SW480 (cell line): ENCODE results near the gene MYOCD.
"Not testable (repeated sequence)": the region's sequence is repeated elsewhere in the genome, so short reads cannot be mapped to it uniquely, and the experiment has no call there.

Source experiments
- DNase-seq: peaks from one replicate; pipeline ENCODE4 v3.0.0-alpha.2; 2016; ENCODE audit warnings: low spot score

Gene MYOCD

DNA sequence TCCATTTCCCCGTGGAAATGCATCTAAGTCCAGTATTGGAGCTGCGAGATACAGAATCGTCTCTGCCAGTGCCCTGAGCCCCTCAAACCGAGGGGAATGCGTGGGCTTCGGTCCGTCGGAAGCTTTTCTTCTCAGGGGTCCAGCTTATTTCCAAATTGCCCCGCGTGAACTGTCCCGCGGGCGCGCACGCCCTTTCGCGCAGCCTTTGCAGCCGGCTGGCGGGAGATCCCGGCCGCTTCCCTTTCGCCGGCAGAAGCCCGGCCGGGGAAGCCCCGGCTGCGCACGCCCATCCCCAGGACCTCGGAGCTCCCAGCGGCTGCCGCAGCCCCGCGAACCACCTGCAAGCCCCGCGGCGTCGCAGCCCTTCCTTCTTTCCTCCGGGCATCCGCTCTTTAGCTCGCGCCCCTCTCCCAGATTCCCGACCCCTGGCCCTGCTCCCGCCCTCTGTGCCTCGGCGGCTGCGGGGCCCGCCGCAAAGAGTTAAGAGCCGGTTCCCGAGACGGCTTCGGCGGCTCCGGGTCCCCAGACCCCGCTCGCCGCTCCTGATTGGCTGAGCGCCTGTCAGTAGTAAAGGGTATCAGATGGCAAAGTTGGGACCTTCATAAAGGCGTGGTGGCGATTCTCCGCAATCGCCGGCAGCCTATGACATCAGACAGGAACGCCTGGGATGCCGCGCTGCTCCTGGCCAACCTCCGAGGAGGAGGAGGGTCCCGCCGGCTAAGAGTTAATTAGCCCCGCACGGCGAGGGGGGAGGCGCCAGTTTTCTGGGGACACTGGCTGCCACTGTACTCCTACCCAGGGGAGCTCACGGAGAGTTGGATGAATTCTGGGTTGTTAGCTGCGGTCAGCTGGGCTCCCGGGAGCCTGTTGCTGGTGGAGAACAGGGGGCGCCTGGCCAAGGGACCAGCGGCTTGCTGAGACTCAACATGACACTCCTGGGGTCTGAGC is at the start of gene MYOCD:
TSS of gene MYOCD (plus strand) at position 628 of the 948 bp plus-strand sequence. CDS start at position 927, 299 bp downstream.
- peak; percentile 19 for DNase-seq

DNA sequence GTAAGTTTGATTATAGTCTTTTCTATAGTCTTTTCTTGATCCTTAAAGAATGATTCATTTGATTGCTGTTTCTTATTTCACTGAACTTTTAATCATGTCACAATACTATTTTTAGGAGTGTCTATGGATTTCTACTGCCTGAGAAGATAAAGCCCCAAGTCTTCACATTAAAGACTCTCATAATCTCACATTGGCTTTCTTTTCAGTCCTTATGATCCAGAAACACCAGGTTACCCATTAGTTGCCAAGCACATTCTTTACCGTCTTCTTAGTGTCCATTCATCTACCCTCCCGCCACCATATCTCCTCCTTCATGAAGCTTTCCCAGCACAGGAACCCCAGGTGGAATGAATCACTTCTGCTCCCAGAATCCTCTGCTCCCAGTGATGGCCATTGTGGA is 49.5 kb upstream of the MYOCD start:
- DNase-seq = no peak

- no peak for DNase-seq
These were observed 47.1 kb upstream of the MYOCD start for GRCh38 chr17:12618557-12618956.

DNA sequence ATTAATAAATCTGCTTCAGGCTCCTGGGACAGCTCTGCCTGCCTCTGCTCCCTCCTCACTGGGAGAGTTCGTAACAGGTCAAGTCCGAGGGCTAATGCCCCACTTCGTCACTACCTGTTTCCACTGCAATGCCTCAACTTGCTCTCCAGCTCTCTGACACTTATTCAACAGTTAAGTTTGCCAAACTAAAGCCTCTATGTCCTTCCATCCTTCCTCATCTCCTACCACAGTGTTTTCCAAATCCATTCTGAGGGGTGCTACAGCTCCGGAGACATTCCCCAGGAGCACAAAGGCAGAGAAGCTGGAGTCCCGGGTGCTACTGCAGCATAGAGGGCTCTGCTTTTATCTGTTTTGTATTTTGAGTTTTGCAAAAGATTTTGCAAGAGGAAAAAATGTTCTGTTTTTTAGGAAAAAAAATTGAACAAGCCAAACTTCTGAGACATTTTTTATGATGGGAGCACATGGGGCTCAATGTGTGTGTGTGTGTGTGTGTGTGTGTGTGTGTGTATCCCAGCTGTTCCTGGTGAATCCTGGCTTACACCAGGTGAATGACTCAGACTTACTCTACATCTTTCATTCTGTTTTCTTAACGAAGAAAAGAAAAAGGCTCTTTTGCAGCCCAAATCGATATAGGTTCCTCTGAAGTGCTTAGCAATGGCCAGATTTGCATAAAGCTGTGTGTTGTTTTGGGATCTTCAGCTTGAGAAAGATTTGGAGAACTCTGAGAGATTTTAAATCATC is 46.1 kb upstream of the MYOCD start:
- DNase-seq = no peak

- no peak for DNase-seq
These were observed 45.4 kb upstream of the MYOCD start for GRCh38 chr17:12620200-12620720.

DNA sequence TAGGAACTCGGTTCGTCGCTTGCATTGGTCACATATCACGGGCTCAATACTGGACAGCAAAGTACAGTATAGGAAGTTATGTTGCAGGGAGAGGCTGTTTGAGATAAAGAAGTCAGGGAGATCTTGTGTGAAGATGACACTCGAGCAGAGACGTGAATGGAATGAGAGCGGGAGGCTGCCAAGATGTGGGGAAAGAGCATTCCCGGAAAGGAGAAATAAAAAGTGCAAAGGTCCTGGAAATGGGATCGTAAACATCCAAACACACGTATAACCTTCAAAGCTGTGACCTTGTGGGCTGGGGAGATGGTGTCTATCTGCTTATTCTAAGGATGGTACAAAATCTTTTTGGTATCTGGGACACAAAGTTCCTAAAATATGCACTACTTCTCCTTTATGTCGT is 43.0 kb upstream of the MYOCD start:
- no peak for DNase-seq

DNA sequence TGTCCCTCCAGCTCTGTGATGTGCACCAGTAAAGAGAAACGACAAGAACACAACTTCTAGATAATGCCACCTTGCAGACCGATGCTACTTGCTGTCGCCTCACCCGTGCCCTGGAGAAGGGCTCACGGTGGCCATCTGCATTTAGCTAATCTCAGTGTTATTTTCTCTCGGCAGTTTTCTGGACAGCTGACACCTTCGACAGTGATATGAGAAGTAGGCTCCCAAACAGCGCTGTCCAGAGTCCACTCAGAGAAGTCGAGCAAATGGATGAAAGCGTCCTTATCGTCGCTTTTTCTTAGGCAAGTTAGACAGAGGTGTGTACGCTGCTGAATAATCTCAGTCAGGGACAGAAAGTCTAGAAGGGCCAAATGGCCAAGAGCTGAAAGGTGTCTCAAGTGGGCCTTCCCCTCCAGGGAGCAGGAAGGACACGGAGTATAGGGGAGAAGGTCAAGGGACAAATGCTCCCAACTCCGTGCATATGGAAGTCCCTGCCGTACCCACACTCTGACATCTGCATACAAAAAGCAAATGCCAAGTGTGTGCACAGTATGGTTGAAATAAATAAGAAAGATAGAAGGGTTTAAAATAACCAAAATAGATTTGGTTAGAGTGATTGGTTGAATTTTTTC is 42.4 kb upstream of the MYOCD start:
- DNase-seq = no peak

DNA sequence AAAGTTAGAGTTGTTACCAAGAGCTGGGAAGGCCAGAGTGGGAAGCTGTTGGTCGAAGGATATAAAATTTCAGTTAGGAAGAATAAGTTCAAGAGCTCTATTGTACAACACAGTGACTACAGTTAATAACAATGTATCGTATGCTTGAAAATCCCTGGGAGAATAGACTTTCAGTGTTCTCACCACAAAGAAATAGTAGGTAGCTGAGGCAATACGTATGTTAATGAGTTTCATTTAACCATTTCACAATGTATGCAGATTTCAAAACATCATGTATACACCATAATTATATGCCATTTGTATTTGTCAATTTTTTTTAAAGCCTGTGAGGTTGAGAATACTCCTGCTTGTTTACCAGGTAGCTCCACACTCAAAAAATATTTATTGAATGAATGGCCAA is 41.5 kb upstream of the MYOCD start:
- no peak for DNase-seq

DNA sequence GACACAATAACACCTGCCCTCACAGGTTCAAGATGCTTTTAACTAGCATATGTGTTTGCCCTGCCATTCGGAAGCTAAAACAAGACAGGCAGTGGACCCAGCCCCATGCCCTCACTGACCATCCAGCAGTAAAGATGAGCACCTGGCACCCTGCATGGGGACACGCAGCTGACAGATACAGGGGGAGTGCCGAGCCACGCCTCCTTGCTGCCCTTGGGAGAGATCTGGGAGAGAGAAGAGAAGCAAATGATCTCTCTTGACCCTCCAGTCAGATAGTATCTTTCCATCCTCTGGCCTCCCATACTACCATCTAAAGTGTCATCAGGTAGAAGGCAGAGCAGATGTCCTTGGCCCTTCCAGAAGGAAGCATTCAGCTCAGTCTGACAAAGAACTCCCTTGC is 40.6 kb upstream of the MYOCD start:
- no peak for DNase-seq

DNA sequence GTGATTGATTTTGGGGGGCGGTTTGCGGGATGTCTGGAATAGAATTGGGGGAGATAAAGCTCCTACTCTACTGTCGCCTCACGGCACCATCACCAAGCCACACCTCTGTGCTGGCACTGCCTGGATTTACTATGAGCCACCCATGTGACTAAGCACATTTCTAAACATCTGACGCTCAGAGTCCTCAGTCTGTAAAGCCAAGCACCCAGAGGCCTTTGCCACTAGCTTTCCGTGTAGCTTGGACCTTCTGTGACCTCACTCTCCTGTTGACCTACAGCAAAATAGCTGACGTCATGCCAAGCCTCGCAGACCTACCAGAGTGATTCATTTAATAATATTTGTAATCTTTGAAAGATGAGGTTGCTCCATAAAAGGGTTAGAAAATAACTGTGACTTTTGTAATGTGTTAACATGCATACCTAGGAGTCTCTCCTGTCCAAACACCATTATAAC is 38.5 kb upstream of the MYOCD start:
- DNase-seq = peak; percentile 18

DNA sequence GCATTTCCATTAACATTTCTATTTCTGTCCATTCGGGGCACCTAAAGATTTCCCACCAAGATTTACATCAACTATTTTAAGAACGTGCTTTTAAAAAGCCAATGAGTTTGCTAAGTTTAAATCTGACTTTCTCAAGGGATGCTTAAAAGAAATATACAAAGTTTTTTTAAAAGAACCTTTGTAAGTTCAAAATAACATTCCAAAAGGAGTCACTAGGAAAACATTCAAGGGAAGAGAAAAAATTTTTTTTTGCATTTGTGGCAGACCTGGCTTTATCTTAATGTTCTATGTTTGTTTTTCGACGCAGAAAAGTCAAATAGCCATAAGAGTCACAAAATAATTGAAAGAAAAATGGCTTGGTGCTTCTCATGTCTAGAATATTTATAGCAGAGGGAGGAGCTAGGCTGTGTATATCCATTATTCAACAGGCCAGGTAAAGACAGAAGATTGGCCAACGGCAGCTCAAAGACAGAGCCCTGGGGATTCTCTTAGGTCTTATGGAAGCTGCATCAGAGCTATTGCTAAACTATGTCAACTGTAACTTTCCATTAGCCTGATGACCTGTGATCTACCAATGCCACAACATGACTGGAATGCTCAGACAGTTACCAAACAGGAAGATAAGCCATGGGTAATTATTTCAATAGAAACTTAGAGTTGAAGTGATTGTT is 37.8 kb upstream of the MYOCD start:
- no peak for DNase-seq

GRCh38 chr17:12631076-12631475 is 34.6 kb upstream of the MYOCD start:
- DNase-seq = no peak

DNA sequence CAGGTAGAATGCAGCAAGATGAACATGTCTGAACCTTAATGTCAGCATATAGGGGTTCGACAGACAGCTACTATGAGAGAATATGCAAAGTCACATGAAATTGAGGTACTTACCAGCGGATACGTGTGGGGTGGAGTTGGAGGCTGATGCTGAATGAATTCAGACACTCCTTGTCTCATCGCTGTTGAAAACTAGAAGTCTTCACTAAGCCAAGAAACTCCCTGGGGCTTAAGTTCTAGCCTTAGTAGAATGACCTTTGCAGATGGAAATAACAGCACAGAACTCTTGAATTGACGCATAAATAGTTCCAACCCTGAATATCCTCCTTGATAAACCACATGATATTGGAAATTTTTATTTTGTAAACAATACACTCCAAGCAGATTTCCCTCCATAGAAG is 32.9 kb upstream of the MYOCD start:
- DNase-seq = no peak

GRCh38 chr17:12634789-12635414 is 30.8 kb upstream of the MYOCD start:
- no peak for DNase-seq

DNA sequence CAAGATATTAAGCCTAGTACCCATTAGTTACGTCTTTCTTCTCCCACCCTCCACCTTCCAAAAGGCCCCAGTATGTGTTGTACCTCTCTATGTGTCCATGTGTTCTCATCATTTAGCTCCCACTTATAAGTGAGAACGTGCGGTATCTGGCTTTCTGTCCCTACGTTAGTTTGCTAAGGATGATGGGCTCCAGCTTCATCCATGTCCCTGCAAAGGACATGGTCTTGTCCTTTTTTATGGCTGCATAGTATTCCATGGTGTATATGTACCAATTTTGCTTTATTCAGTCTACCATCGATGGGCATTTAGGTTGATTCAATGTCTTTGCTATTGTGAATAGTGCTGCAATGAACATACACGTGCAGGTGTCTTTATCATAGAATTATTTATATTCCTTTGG is 29.7 kb upstream of the MYOCD start:
- not testable (repeated sequence) for DNase-seq

DNA sequence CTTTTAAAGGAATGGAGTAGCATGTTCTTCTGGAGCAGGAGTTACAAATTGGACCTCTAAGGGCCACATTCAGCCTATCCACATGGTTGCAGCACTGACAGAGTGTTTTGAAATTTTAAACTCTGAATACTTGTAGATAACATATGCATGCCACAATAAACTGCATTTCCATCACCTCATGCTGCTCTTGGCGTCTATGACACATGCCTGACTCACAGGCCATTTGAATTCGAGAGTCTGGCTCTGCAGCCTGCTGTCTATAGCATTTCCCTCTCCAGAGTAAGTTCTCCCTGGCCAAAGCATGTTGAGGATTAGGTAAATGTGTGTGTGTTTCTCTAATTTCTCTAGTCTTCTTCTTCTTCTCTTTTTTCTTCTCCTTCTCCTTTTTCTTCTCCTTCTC is 28.7 kb upstream of the MYOCD start:
- DNase-seq = no peak

GRCh38 chr17:12637745-12638651 is 27.7 kb upstream of the MYOCD start:
- no peak for DNase-seq

DNA sequence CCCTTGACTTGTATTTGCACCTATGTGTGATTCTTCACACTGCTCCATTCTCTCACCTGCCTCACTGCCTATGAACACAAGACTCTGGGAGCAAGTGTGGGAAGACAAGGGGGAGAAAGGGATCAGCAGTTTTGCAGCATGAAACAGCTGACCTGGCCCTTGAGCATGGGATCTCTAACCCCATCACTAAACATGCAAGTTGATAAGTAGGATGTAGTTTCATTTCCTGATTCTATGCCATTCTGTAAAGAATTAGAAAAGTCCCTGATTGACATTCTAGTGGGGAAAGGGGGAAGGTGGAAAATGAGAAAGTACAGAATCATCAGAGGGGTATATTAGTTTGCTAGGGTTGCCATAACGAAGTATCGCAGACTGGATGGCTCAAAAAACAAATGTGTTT is 25.3 kb upstream of the MYOCD start:
- DNase-seq = no peak

DNA sequence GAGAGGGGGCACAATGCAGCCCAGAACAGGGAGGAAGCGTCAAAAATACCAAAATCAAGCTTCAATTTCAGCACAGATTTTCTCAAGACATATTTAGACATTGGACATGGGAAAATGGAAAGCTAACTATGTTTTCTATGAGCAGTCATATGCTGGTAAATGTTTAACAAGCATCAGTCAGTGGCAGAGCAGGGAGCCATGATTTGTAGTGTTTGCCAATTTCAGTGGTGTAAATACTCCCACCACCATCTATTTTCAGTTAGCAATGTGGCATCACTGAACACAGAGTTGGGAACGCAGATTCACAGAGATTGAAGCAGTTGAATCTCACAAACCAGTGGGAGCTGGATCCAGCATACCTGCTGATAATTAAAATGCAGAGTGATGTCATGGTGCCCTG is 24.6 kb upstream of the MYOCD start:
- no peak for DNase-seq

- no peak for DNase-seq
These were observed 23.7 kb upstream of the MYOCD start for GRCh38 chr17:12642034-12642433.
